Adipocyte (in vitro differentiated cells): ENCODE measurements around the gene KRTAP12-1.

Source experiments
- DNase-seq: peaks from one replicate; pipeline ENCODE4 v3.0.0-alpha.2; 2015; ENCODE audit warnings: low read depth
- H3K27me3 ChIP-seq: replicated peaks from 2 replicates; pipeline ENCODE4 v1.7.0; 2013; ENCODE audit warnings: mild to moderate bottlenecking, low read length, moderate library complexity; ENCODE audit not compliant: control insufficient read depth, insufficient read depth
- H3K36me3 ChIP-seq: 2 replicates; pipeline ENCODE4 v1.7.0; 2013; ENCODE audit warnings: low read length, mild to moderate bottlenecking, moderate library complexity; ENCODE audit not compliant: control insufficient read depth, insufficient read depth, severe bottlenecking
- H3K4me1 ChIP-seq: 2 replicates; pipeline ENCODE4 v1.7.0; 2013; ENCODE audit warnings: mild to moderate bottlenecking, low read length, moderate library complexity; ENCODE audit not compliant: control insufficient read depth, insufficient read depth
- H3K4me3 ChIP-seq: 2 replicates; pipeline ENCODE4 v1.7.0; 2013; ENCODE audit warnings: mild to moderate bottlenecking, low read length, moderate library complexity
- H3K9ac ChIP-seq: 2 replicates; pipeline ENCODE4 v1.7.0; 2013; ENCODE audit warnings: mild to moderate bottlenecking, low read length, moderate library complexity
- H3K9me3 ChIP-seq: 2 replicates; pipeline ENCODE4 v1.7.0; 2013; ENCODE audit warnings: mild to moderate bottlenecking, low read length, moderate library complexity; ENCODE audit not compliant: control insufficient read depth

The KRTAP12-1 gene, protein sequence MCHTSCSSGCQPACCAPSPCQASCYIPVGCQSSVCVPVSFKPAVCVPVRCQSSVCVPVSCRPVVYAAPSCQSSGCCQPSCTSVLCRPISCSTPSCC

DNA sequence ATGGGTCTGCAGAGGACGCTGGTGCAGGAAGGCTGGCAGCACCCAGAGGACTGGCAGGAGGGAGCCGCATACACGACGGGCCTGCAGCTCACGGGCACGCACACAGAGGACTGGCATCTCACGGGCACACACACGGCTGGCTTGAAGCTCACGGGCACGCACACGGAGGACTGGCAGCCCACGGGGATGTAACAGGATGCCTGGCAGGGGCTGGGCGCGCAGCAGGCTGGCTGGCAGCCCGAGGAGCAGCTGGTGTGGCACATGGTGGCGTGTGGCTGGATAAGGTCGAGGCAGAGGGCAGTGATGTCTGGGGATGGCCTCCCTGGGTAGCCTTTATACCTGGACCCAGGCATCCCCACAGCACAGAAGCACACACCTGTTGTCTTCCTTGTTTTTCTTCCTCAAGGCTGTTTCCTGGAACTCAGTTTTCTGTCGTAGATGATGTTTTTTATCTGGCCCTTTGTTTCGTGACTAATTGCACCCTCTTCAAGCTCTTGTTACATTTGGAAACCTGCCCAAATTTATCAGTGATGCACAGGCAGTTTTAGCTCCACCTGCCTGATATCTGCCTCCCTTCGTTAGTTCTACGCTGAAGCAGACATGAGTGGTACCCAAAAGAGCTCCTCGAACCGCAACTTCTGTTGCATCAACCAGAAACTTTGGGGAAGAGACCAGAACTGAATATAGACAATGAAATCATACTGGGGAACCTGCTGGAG, at the start of gene KRTAP12-1:
Gene KRTAP12-1 (minus strand): TSS at position 303 of the 719 bp plus-strand sequence. CDS start 40 bp downstream, at position 263.
- no peak within 1 kb of the TSS for H3K4me3 ChIP-seq
- H3K9me3 ChIP-seq, result no peaks in the 10 kb centered on the region
- no peaks in the 10 kb centered on the region for H3K4me1 ChIP-seq
- no peak for DNase-seq
- H3K36me3 ChIP-seq, result no peaks in the 10 kb centered on the region
- peaks cover 16% of the 10 kb centered on the region for H3K27me3 ChIP-seq
- no peak within 1 kb of the TSS for H3K9ac ChIP-seq

DNA sequence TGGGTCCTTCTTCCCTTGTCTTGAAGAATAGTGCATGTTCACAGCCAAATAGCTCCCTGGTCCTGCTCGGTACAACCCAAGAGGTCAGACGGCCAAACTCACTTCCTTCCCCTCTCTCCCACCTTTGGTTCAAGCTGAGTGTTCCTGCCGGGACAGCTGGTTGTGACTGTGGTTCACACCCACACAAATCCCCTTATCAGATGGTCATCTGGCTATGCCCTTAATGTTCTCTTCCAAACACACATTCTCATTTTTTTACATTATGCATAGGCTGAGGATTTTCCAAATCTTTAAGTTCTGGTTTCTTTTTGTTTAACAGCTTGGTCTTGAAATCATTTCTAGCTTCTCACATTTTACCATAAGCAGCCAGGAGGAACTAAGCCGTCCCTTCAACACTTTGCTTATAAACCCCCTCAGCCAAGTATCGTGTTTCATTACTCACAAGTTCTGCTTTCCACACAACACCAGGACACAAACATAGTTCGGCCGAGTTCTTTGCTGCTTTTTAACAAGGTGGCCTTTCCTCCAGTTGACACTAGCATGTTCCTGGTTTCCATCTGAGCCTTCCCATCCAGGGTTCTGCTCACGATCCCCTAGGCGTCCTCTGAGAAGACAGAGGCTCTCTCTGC, 49.1 kb upstream of the KRTAP12-1 start:
- Histone ChIP-seq H3K27me3 (peaks cover 31% of the 10 kb centered on the region), H3K36me3 (no peaks in the 10 kb centered on the region), H3K9ac (no peak overlapping the region), H3K4me3 (no peak overlapping the region), H3K4me1 (no peaks in the 10 kb centered on the region), H3K9me3 (peaks cover 16% of the 10 kb centered on the region)
- no peak for DNase-seq

DNA sequence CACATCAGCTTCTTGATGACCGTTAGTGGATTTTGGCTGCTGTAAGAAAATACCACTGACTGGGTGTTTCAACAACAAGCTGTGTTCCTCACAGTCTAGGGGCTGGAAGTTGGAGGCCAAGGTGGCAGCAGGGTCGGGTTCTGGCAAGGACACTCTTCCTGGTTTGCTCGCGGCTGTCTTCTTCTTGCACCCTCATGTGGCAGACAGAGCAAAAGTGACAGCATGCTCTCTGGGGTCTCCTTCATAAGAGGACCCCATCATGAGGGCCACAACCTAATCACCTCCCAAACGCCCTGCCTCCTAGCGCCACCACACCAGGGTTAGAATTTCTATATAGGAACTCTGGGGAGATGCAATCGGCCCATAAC, 48.0 kb upstream of the KRTAP12-1 start:
- peaks cover 10% of the 10 kb centered on the region for H3K9me3 ChIP-seq
- peaks cover 40% of the 10 kb centered on the region for H3K27me3 ChIP-seq
- H3K36me3 ChIP-seq, result no peaks in the 10 kb centered on the region
- DNase-seq, result no peak
- no peak overlapping the region for H3K4me3 ChIP-seq
- H3K9ac ChIP-seq, result no peak overlapping the region
- no peaks in the 10 kb centered on the region for H3K4me1 ChIP-seq

DNA sequence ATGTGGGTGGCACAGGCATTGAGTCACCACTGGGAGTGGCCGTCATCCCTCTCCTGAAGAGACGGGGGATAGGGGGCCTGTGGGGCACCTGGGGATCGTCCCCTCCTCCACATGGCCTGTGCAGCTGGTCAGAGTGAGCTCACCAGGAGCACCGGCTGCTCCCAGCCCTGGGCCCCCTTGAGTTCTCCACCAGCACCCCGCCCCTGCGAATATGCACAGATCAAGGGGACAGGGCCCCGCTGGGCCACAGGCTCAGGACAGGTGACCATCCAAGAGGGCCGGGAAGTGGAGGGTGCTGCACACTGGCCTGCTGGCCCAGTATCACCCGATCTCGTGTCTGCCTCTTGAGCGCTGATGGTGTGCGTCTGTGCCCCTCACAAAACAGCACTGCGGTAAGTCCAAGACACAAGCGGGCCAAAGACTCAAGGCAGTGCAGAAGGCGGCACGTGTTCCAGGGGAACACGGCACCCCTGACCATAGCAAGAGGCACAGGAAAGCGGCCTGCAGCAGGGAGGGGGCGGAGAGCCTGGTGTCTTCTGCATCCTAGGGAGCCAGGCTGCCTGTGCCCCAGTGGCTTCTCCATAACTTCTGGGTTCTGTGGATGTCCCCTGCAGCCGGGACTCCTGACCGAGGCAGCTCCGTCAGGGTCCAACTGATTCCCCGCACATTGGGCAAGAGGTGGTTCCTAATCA, 47.5 kb upstream of the KRTAP12-1 start:
- Histone ChIP-seq H3K36me3 (no peaks in the 10 kb centered on the region), H3K9ac (no peak overlapping the region), H3K27me3 (peaks cover 42% of the 10 kb centered on the region), H3K4me1 (no peaks in the 10 kb centered on the region), H3K9me3 (peaks cover 10% of the 10 kb centered on the region), H3K4me3 (no peak overlapping the region)
- DNase-seq, result no peak

DNA sequence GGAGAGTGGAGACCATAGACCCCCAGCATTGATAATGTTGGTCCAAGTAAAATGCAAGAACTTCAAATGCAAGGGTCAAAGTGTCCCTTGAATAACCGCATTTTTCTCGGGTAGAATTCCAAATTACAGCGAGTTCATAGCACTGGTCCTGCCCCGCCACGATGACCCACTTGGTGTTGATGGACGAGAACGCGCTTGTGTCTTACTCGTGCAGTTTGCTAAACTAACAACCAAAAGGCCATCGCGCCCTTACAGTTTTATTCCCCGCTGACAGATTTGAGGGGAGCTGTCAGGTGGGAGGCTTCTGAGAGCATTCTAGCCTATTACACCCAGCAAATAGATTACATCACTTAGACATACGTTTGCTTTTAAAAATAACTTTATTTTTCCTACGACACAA, 46.8 kb upstream of the KRTAP12-1 start:
- Histone ChIP-seq H3K4me1 (no peaks in the 10 kb centered on the region), H3K36me3 (no peaks in the 10 kb centered on the region), H3K9me3 (peaks cover 10% of the 10 kb centered on the region), H3K27me3 (peaks cover 49% of the 10 kb centered on the region), H3K4me3 (no peak overlapping the region), H3K9ac (no peak overlapping the region)
- DNase-seq, result no peak

DNA sequence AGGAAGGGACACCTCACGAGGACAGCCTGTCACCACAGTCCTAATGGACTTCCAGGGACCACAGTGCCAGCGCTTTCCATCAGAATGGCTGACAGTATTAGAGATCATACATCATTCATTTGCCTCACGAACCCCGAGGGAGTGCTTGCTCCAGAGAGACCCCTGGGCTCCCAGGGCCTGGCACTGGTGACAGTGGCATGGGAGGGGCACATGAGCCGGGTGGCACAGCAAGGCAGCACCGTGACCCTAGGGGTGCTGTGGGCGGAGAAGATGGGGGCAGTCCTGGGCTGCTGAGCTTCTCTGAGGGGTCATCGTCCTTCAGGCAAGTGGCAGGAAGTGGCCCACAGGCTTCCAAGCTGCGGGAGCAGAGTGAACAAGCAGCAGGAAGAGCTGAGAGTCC, 45.8 kb upstream of the KRTAP12-1 start:
- Histone ChIP-seq H3K4me3 (no peak overlapping the region), H3K9ac (no peak overlapping the region), H3K36me3 (no peaks in the 10 kb centered on the region), H3K4me1 (no peaks in the 10 kb centered on the region), H3K27me3 (peaks cover 57% of the 10 kb centered on the region), H3K9me3 (peaks cover 10% of the 10 kb centered on the region)
- no peak for DNase-seq

DNA sequence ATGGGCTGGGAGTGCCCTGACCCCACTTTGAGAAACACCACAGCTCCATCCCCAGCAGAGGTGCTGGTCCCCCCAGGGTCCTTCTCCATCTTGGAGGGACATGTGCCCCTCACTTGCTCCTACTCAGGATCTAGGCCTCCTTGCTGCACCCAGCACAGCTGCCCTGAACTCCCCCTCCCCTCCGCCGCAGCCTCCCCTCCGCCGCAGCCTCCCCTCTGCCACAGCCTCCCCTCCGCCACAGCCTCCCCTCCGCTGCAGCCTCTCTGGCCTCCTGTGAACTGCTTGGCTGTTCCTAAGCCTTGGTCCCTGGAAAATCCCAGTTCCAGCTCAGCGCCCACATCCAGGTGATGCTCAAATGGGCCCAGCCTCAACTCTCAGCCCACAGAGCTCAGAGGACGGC, 45.4 kb upstream of the KRTAP12-1 start:
- no peak overlapping the region for H3K4me3 ChIP-seq
- no peaks in the 10 kb centered on the region for H3K4me1 ChIP-seq
- DNase-seq, result no peak
- H3K9ac ChIP-seq, result no peak overlapping the region
- no peaks in the 10 kb centered on the region for H3K36me3 ChIP-seq
- peaks cover 61% of the 10 kb centered on the region for H3K27me3 ChIP-seq
- peaks cover 10% of the 10 kb centered on the region for H3K9me3 ChIP-seq

DNA sequence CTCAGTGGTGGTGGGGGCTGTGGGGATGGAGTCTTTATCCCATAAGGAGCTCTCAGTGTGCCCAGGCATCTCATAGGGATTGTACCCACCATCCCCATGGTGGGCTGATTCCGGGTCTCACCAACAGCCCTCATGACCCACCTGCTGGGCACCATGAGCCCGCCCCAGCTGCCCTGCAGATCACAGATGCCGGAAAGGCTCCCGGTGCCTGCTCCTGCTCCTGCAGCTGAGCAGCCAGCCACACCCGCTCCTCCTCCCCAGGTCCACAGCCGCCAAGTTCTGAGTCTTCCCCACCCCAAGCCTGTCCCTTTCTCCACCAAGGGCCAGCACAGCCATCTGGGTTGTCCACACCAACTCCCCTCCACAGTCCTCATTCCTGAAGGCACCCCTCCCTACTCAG, 44.9 kb upstream of the KRTAP12-1 start:
- Histone ChIP-seq H3K9ac (no peak overlapping the region), H3K36me3 (no peaks in the 10 kb centered on the region), H3K27me3 (peaks cover 61% of the 10 kb centered on the region), H3K9me3 (peaks cover 10% of the 10 kb centered on the region), H3K4me3 (no peak overlapping the region), H3K4me1 (no peaks in the 10 kb centered on the region)
- DNase-seq, result no peak

DNA sequence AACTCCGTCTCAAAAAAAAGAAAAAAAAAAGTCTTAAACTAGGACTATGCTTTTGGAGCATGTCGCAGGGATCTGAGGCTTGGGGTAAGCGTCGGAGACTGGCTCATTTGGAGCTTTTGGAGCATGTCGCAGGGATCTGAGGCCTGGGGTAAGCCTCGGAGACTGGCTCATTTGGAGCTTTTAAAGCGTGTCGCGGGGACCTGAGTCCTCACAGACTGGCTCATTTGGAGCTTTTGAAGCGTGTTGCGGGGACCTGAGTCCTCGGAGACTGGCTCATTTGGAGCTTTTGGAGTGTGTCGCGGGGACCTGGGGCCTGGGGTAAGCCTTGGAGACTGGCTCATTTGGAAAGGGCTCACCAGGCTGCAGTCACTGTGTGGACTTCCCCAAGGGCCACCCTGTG, 43.0 kb upstream of the KRTAP12-1 start:
- Histone ChIP-seq H3K9me3 (no peaks in the 10 kb centered on the region), H3K4me3 (no peak overlapping the region), H3K36me3 (no peaks in the 10 kb centered on the region), H3K27me3 (peaks cover 62% of the 10 kb centered on the region), H3K4me1 (no peaks in the 10 kb centered on the region), H3K9ac (no peak overlapping the region)
- no peak for DNase-seq

DNA sequence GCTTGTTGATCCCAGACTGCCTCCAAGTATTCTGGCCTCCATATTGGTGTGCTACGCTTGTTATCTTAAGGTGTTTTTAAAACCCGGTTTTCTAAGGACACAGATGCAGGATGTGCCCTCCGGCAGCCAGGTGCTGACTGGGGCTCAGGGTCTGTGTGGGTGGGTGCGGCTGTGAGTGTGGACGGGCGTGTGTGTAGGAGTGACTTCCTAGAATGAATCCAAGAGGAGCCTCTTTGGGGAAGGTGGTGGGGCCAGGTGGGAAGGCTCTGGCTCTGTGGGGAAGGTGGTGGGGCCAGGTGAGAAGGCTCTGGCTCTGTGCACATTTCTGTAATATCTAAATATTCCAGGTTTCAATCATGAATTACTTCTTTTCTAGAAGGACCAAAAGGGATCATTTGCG, 42.2 kb upstream of the KRTAP12-1 start:
- no peak overlapping the region for H3K9ac ChIP-seq
- H3K4me1 ChIP-seq, result no peaks in the 10 kb centered on the region
- H3K9me3 ChIP-seq, result no peaks in the 10 kb centered on the region
- DNase-seq, result no peak
- peaks cover 67% of the 10 kb centered on the region for H3K27me3 ChIP-seq
- H3K4me3 ChIP-seq, result no peak overlapping the region
- no peaks in the 10 kb centered on the region for H3K36me3 ChIP-seq
